CD4-positive, CD25-positive, alpha-beta regulatory T cell (primary cell): ENCODE data around the gene CNRIP1. TPM values are rescaled to one million over a fixed set of nuclear protein-coding genes. Genes with fewer than 3 reads are reported as not detected.

Source experiments
- ATAC-seq, 2 donors: fragments of 150-1000 bp; cut with Tn5 transposase; one replicate each; pipeline ENCODE4 v1.10.0; 2021; ENCODE audit warnings: low read depth in 2 of 2, moderate number of reproducible peaks in 2 of 2, moderate library complexity in 1 of 2
- DNase-seq, 3 donors: peaks; one replicate each; pipeline versions ENCODE4 v3.0.0 to v3.0.0-alpha.2; 2012 to 2022; ENCODE audit warnings: mixed read lengths in 1 of 3
- H3K27ac ChIP-seq: one replicate; pipeline ENCODE4 v1.7.0; 2013; ENCODE audit warnings: mild to moderate bottlenecking, low read length; ENCODE audit not compliant: insufficient read depth, poor library complexity, severe bottlenecking
- H3K27me3 ChIP-seq: one replicate; pipeline ENCODE4 v1.7.0; 2013; ENCODE audit warnings: low read length; ENCODE audit not compliant: control insufficient read depth, insufficient read depth
- H3K36me3 ChIP-seq: one replicate; pipeline ENCODE4 v1.7.0; 2013; ENCODE audit warnings: mild to moderate bottlenecking, low read length, moderate library complexity; ENCODE audit not compliant: control insufficient read depth, insufficient read depth
- H3K4me1 ChIP-seq: 2 replicates; pipeline ENCODE4 v1.7.0; 2013; ENCODE audit warnings: mild to moderate bottlenecking, low read length; ENCODE audit not compliant: insufficient read depth, control insufficient read depth, poor library complexity, severe bottlenecking
- H3K4me3 ChIP-seq: one replicate; pipeline ENCODE4 v1.7.0; 2013; ENCODE audit warnings: low read depth, mild to moderate bottlenecking, low read length, moderate library complexity
- H3K9me3 ChIP-seq, 2 experiments: 1 replicate in 1 of 2; 2 replicates in 1 of 2; pipeline ENCODE4 v1.7.0; 2013; ENCODE audit warnings: low read length in 2 of 2, mild to moderate bottlenecking in 1 of 2, moderate library complexity in 1 of 2; ENCODE audit not compliant: control insufficient read depth in 2 of 2
- H3K27ac Mint-ChIP-seq, 3 donors: one replicate each; pipeline ENCODE4 v1.8.0; 2020 to 2022; ENCODE audit warnings: mild to moderate bottlenecking in 3 of 3, mixed read lengths in 3 of 3, moderate library complexity in 2 of 3
- H3K27me3 Mint-ChIP-seq: one replicate; pipeline ENCODE4 v1.8.0; 2022; ENCODE audit warnings: mild to moderate bottlenecking, mixed read lengths
- H3K36me3 Mint-ChIP-seq: one replicate; pipeline ENCODE4 v1.8.0; 2020; ENCODE audit warnings: mixed read lengths
- H3K4me1 Mint-ChIP-seq, 4 donors: one replicate each; pipeline ENCODE4 v1.8.0; 2020 to 2022; ENCODE audit warnings: mixed read lengths in 4 of 4, mild to moderate bottlenecking in 1 of 4
- H3K4me3 Mint-ChIP-seq, 4 donors: one replicate each; pipeline ENCODE4 v1.8.0; 2020 to 2022; ENCODE audit warnings: mild to moderate bottlenecking in 4 of 4, mixed read lengths in 4 of 4, moderate library complexity in 3 of 4
- H3K9me3 Mint-ChIP-seq, 7 donors: one replicate each; pipeline ENCODE4 v1.8.0; 2020 to 2022; ENCODE audit warnings: mixed read lengths in 7 of 7, mild to moderate bottlenecking in 3 of 7, moderate library complexity in 2 of 7
- polyA plus RNA-seq, 4 donors: library from polyadenylated mRNA; unstranded; fragments of 300-500 nt; fragmentation: Illumina TruSeq; gene quantifications; one replicate each; pipeline ENCODE4 v1.2.3, GENCODE V29; 2021
- total RNA-seq: library from RNA; stranded (reverse); gene quantifications from one replicate; pipeline ENCODE4 v1.2.3, GENCODE V29; 2022

CNRIP1 gene
- total and polyA plus RNA-seq, 5 donors from 2014 or later: 0.22 TPM; not detected in 4

DNA sequence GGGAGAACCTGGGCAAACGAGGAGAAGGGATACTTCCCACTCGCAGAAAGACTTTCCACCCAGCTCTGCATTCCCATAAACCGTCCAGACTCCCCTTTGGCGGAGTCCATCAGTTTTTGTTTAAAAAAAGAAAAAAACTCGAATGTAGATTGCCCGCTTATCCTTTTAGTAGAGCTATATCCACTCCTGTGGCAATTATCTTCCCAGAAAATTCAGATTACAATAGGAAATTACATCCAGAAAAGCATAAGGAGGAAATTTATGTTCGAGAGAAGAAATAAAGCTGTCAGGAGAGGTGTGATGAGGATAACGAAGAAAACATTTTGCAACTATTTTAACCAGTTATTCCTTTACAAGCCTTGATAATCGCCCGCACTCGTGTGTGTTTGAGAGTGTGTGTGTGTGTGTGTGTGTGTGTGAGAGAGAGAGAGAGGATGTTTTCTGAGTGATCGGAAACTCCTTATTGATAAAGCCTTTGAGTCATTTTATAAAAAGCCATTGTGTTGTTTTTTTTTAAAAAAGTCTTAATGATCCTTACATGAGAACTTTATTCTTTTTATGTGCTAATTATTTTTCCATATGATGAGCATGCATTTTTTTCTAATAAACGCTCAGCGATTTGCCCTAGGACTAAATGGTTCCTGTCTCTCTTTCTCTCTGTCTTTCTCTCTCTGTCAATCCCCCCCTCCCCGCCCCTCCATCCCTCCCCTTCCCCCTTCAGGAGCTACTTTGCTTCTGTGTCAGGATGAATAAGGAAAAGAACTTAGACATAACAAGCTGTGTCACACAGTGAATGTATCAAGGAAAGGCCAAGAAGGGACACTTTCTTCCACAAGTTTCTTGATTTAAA lies 66.3 kb downstream of the CNRIP1 start:
- H3K4me3 ChIP-seq: peak overlapping the region; percentile 92
- DNase-seq: peak in 2 of 3 donors; percentile 51 to 72

DNA sequence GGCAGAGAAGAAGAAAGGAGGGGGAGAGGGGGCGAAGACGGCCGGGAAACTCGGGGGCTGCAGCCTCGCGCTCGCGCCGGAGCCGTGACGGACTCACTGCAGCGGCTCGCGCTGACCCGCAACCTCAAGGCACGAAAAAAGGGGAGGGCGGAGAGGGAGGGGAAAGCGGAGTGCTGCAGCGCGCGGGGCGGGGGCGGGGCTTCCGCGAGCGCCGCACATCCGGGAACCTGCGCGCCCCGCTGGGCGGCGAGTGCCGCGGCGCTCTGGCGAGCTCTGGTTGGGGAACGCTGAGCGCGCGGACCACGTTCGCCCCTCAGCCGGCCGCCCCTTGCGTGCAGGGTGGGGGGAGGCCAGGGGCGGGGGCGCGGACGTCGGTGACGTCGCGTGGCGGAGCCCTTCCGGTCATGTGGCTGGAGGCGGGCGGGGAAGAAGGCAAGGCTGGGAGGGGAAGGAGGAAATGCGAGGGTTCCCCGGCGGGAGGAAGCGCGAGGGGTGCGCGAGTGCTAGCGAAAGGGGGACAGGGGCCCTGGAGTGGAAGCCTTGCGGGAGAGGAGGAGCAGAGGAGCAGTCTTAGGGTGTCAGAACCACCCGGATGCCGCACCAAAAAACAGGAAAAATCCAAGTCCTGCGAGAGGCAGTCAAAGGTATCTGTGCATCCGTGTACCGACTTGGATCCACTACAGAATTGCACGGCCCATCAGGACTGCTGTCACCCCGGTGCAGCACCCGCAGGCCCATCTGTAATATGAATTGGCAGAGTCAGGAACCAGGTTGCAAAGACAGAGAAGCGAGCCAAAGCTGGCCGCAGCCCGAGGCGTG lies 67.1 kb downstream of the CNRIP1 start, which contains the start of gene PPP3R1:
Gene PPP3R1, minus strand, starts transcription at position 133 of the 819 bp plus-strand sequence. CDS start 405 bp downstream, outside the sequence.
- peak within 1 kb of the TSS; percentile 97 to 99 (median 97) for H3K27ac Mint-ChIP-seq

More for the DNA sequence above, 66.3 kb downstream of the CNRIP1 start:
- H3K36me3 Mint-ChIP-seq: no peaks in the 10 kb centered on the region
- peaks cover 48% of the 10 kb centered on the region for H3K4me1 ChIP-seq
- H3K36me3 ChIP-seq: no peaks in the 10 kb centered on the region
- H3K27me3 ChIP-seq: no peaks in the 10 kb centered on the region
- H3K4me3 Mint-ChIP-seq: peak overlapping the region; percentile 94 to 99 (median 97)
- no peak for ATAC-seq
- H3K9me3 ChIP-seq: no peaks in the 10 kb centered on the region
- peaks cover 18 to 51% (median 38%) of the 10 kb centered on the region in 4 donors for H3K4me1 Mint-ChIP-seq
- H3K27me3 Mint-ChIP-seq: peaks cover 19% of the 10 kb centered on the region
- H3K27ac ChIP-seq: peak overlapping the region; percentile 93
- no peaks in the 10 kb centered on the region for H3K9me3 Mint-ChIP-seq
- H3K27ac Mint-ChIP-seq: peak overlapping the region; percentile 70 to 97 (median 95)

DNA sequence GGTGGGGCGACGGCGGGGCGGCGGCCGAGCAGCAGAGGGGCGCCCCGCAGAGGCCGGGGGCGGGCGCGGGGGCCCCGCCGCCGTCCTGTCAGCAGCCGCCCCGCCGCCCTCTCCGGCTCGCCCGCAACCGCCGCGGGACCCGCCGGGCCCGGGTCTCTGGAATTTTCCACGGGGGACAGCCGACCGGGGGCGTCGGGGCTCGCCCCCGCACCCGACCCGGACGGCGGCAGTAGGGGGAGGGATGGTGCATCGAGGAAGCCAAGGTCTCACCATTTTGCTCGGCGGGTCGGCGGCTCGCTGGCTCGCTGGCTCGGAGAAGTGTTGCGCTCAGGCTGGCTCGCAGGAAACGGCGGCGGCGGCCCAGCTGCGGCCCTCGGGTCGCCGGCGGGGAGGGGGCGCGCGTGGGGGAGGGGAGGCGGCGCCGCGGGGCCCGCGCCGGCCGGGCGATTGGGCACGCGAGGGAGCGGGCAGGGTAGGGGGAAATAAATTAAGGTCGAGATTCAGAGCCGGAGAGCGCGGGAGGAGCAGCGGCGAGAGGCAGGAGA lies 67.8 kb downstream of the CNRIP1 start:
- Mint-ChIP-seq H3K4me1 (peaks cover 18 to 51% (median 38%) of the 10 kb centered on the region in 4 donors), H3K27me3 (peaks cover 19% of the 10 kb centered on the region), H3K9me3 (no peaks in the 10 kb centered on the region), H3K27ac (peak overlapping the region; percentile 88 to 97 (median 91)), H3K4me3 (peak overlapping the region; percentile 96 to 99 (median 97)), H3K36me3 (no peaks in the 10 kb centered on the region)
- Histone ChIP-seq H3K4me3 (peak overlapping the region; percentile 33), H3K27me3 (no peaks in the 10 kb centered on the region), H3K27ac (peak overlapping the region; percentile 93), H3K9me3 (no peaks in the 10 kb centered on the region), H3K36me3 (no peaks in the 10 kb centered on the region), H3K4me1 (peaks cover 63% of the 10 kb centered on the region)
- ATAC-seq (no peak), DNase-seq (peak in 2 of 3 donors; percentile 38 to 45)

More for the DNA sequence above, 67.1 kb downstream of the CNRIP1 start, which contains the start of gene PPP3R1:
- DNase-seq: peak; percentile 93 to 98 (median 95)
- peak; percentile 87 for ATAC-seq
- Mint-ChIP-seq H3K4me1 (peaks cover 18 to 51% (median 38%) of the 10 kb centered on the region in 4 donors), H3K27me3 (peaks cover 19% of the 10 kb centered on the region), H3K9me3 (no peaks in the 10 kb centered on the region), H3K4me3 (peak within 1 kb of the TSS; percentile 96 to 99 (median 97)), H3K36me3 (no peaks in the 10 kb centered on the region)
- Histone ChIP-seq H3K36me3 (no peaks in the 10 kb centered on the region), H3K27ac (peak within 1 kb of the TSS; percentile 93), H3K9me3 (no peaks in the 10 kb centered on the region), H3K27me3 (no peaks in the 10 kb centered on the region), H3K4me3 (peak within 1 kb of the TSS; percentile 98), H3K4me1 (peaks cover 56% of the 10 kb centered on the region)

DNA sequence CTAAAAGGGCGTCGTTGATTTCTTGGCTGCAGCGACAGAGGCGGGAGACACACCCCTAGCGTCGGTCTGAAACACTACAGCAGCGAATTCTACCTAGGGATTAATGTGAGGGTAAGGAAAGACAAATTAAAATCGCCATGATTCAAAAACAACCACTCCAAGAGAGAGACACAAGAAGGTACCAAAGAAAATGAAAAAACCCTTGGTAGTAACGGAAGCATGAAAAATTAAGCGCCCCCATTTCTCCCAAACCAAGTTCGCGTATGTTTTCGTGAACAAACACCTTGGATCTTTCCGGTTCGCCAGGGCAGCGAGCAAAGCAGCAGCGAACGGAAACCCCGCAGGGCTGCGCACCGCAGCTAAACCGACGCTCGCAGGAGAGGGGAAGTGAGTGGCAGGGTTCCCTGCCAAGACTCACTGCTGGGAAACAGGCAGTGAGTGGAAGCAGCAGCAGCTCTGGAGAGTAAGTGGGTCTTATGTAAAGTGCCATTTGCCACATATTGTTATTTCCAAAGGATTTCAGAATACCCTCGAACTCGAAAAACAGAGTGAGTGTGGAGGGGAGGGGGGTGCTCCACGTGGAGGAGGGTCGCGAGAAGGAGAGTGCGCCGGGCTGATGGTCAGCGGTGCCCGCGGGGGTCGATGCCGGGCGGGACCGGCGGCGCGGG lies 68.4 kb downstream of the CNRIP1 start:
- peak; percentile 63 to 65 for ATAC-seq

DNA sequence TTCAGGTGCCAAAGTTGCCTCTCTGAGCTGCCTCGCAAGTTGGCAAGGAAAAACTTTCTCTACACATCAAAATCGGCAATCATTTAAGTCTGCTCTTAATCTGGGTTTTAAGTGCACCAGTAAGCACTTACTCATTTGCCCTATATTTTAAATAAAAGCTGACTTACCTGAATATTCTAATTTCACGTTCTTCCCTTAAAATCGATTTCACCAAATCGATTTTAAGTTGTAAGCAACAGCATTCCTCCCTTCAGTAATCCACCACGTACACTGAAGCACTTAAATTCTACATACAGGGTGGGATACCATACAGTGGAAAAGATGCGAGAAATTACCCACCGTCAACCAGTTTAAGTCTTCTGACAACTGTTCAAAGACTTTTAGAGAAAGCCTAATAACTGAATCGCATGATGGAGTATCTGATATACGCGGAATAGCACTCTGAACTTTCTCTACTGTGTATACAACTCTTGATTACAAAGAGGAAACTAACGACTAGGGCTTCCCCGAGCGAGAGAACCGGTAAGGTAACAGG lies 69.0 kb downstream of the CNRIP1 start:
- Histone ChIP-seq H3K36me3 (no peaks in the 10 kb centered on the region), H3K4me3 (peak overlapping the region; percentile 98), H3K27me3 (no peaks in the 10 kb centered on the region), H3K4me1 (peaks cover 72% of the 10 kb centered on the region), H3K9me3 (no peaks in the 10 kb centered on the region), H3K27ac (peak overlapping the region; percentile 93)
- ATAC-seq (no peak), DNase-seq (no peak)
- Mint-ChIP-seq H3K9me3 (no peaks in the 10 kb centered on the region), H3K4me3 (peak overlapping the region; percentile 88 to 96 (median 93)), H3K27me3 (peaks cover 19% of the 10 kb centered on the region), H3K27ac (peak overlapping the region; percentile 95 to 99 (median 97)), H3K36me3 (no peaks in the 10 kb centered on the region), H3K4me1 (peaks cover 18 to 47% (median 33%) of the 10 kb centered on the region in 4 donors)

More for the DNA sequence above, 68.4 kb downstream of the CNRIP1 start:
- peaks cover 69% of the 10 kb centered on the region for H3K4me1 ChIP-seq
- peak overlapping the region; percentile 98 for H3K4me3 ChIP-seq
- H3K4me1 Mint-ChIP-seq: peaks cover 18 to 51% (median 37%) of the 10 kb centered on the region in 4 donors
- peak overlapping the region; percentile 95 to 99 (median 97) for H3K27ac Mint-ChIP-seq
- peaks cover 19% of the 10 kb centered on the region for H3K27me3 Mint-ChIP-seq
- H3K9me3 ChIP-seq: no peaks in the 10 kb centered on the region
- H3K27ac ChIP-seq: peak overlapping the region; percentile 93
- no peaks in the 10 kb centered on the region for H3K27me3 ChIP-seq
- H3K4me3 Mint-ChIP-seq: peak overlapping the region; percentile 88 to 96 (median 93)
- DNase-seq: peak; percentile 67 to 92 (median 83)
- H3K9me3 Mint-ChIP-seq: no peaks in the 10 kb centered on the region
- no peaks in the 10 kb centered on the region for H3K36me3 Mint-ChIP-seq
- no peaks in the 10 kb centered on the region for H3K36me3 ChIP-seq

DNA sequence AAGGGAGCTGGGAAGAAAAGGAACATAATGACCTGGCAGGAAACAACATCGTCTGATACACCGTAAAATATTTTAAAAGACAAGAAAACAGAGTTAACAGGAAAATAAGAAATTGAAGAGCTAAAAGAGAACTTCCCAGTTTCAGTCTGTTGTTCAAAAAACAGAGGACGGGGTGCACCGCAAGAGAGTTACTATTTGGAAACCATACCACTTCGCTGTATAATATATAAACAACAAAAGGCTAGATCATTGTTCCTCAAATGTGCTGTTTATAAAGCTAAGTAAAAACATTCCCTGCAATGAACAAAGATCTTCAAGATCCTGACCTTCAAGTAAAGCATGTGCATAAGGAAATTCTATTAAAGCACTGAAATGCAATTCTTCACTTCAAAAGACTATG lies 69.6 kb downstream of the CNRIP1 start:
- Histone ChIP-seq H3K36me3 (no peaks in the 10 kb centered on the region), H3K4me3 (peak overlapping the region; percentile 98), H3K27me3 (no peaks in the 10 kb centered on the region), H3K27ac (peak overlapping the region; percentile 93), H3K4me1 (peaks cover 74% of the 10 kb centered on the region), H3K9me3 (no peaks in the 10 kb centered on the region)
- peaks cover 18 to 45% (median 30%) of the 10 kb centered on the region in 4 donors for H3K4me1 Mint-ChIP-seq
- H3K27me3 Mint-ChIP-seq: peaks cover 19% of the 10 kb centered on the region
- DNase-seq: no peak
- peak overlapping the region; percentile 95 to 99 (median 97) for H3K27ac Mint-ChIP-seq
- no peak for ATAC-seq
- H3K4me3 Mint-ChIP-seq: peak overlapping the region; percentile 88 to 96 (median 93)
- H3K9me3 Mint-ChIP-seq: no peaks in the 10 kb centered on the region
- H3K36me3 Mint-ChIP-seq: no peaks in the 10 kb centered on the region
